Keratinocyte (primary cell): ENCODE data around the gene EFR3B. TPM values are rescaled to one million over a fixed set of nuclear protein-coding genes. Genes with fewer than 3 reads are reported as not detected.

Experiments
- DNase-seq: peaks from one replicate; pipeline ENCODE4 v3.0.0-alpha.2; 2011; ENCODE audit warnings: low read depth, missing footprints, low spot score
- FAIRE-seq: peaks from 2 replicates; lab custom pipeline; 2011; peaks lifted over from hg19 to GRCh38; lab: Jason Lieb, UNC
- H2AFZ ChIP-seq: 2 replicates; pipeline ENCODE4 v1.6.0; 2012; ENCODE audit warnings: low read length, control low read depth, inconsistent platforms; ENCODE audit not compliant: control insufficient read depth
- H3K27ac ChIP-seq: 2 replicates; pipeline ENCODE4 v1.5.1; 2011; ENCODE audit warnings: low read length; ENCODE audit not compliant: control insufficient read depth, insufficient read depth
- H3K27me3 ChIP-seq: 3 replicates; pipeline ENCODE4 v1.6.0; 2011; ENCODE audit warnings: low read length; ENCODE audit not compliant: control insufficient read depth, insufficient read depth; ENCODE audit errors: extremely low read depth
- H3K36me3 ChIP-seq, 2 experiments: 2 replicates in 1 of 2; 3 replicates in 1 of 2; pipeline ENCODE4 v1.5.1; 2011; ENCODE audit warnings: low read length in 2 of 2, mild to moderate bottlenecking in 1 of 2; ENCODE audit not compliant: control insufficient read depth in 2 of 2, insufficient read depth in 2 of 2; ENCODE audit errors: extremely low read depth in 1 of 2
- H3K4me1 ChIP-seq: 3 replicates; pipeline ENCODE4 v1.5.1; 2011; ENCODE audit warnings: low read length; ENCODE audit not compliant: control insufficient read depth, insufficient read depth; ENCODE audit errors: extremely low read depth
- H3K4me2 ChIP-seq: 3 replicates; pipeline ENCODE4 v1.6.0; 2011; ENCODE audit warnings: low read depth, low read length; ENCODE audit not compliant: control insufficient read depth, insufficient read depth; ENCODE audit errors: extremely low read depth
- H3K4me3 ChIP-seq, 3 experiments: fragments of 200-600 bp in 1 of 3; sonication (generic) in 1 of 3; 2 replicates in 2 of 3; 3 replicates in 1 of 3; pipeline ENCODE4 v1.5.1; 2011 to 2016; ENCODE audit warnings: low read length in 3 of 3, mild to moderate bottlenecking in 3 of 3, control low read depth in 2 of 3, inconsistent platforms in 1 of 3, low read depth in 1 of 3, mixed read lengths in 1 of 3, mixed run types in 1 of 3, moderate library complexity in 1 of 3; ENCODE audit not compliant: control insufficient read depth in 2 of 3, insufficient read depth in 2 of 3; ENCODE audit errors: extremely low read depth in 1 of 3
- H3K79me2 ChIP-seq: 2 replicates; pipeline ENCODE4 v1.6.0; 2012; ENCODE audit warnings: low read length; ENCODE audit not compliant: control insufficient read depth, insufficient read depth
- H3K9ac ChIP-seq: 3 replicates; pipeline ENCODE4 v1.6.0; 2011; ENCODE audit warnings: low read length; ENCODE audit not compliant: control insufficient read depth, insufficient read depth; ENCODE audit errors: extremely low read depth
- H3K9me1 ChIP-seq: 3 replicates; pipeline ENCODE4 v1.6.0; 2011; ENCODE audit warnings: low read length; ENCODE audit not compliant: control insufficient read depth, insufficient read depth; ENCODE audit errors: extremely low read depth
- H3K9me3 ChIP-seq: 2 replicates; pipeline ENCODE4 v1.5.1; 2012; ENCODE audit warnings: low read depth, low read length; ENCODE audit not compliant: control insufficient read depth
- H4K20me1 ChIP-seq: 3 replicates; pipeline ENCODE4 v1.6.0; 2011; ENCODE audit warnings: low read length; ENCODE audit not compliant: control insufficient read depth, insufficient read depth; ENCODE audit errors: extremely low read depth
- EZH2 ChIP-seq: IDR thresholded peaks from one replicate; pipeline ENCODE4 v1.6.1; 2012; ENCODE audit warnings: inconsistent platforms, mild to moderate bottlenecking, low read length, moderate library complexity
- dilution Hi-C: fragments of 300-500 bp; cut with MboI; formaldehyde crosslinking; loops from one replicate; pipeline ENCODE4 v1.7.0; 2020; ENCODE audit warnings: low sequenced_read_pairs; ENCODE audit not compliant: extremely low pct_ligation_motif_present
- polyA plus RNA-seq, 5 experiments: library from polyadenylated mRNA; depleted of rRNA in 3 of 5; stranded (reverse) in 3 of 5; stranded (forward) in 1 of 5; unstranded in 1 of 5; fragments of >200 nt; gene quantifications; 1 replicate in 1 of 5; 2 replicates in 3 of 5; 3 replicates in 1 of 5; pipeline versions ENCODE4 v1.2.1 to v1.2.3, GENCODE V29; 2011 to 2012; ENCODE audit warnings: missing spikeins in 2 of 5, low read depth in 1 of 5, low replicate concordance in 1 of 5
- TF ChIP-seq, protein P1 (sequence below), 3 experiments: IDR thresholded peaks in 1 of 3; conservative IDR thresholded peaks in 1 of 3; optimal IDR thresholded peaks in 1 of 3; 2 replicates in 2 of 3; 3 replicates in 1 of 3; pipeline versions ENCODE3 to v1.5.1; 2011; ENCODE audit warnings: low read length in 3 of 3, mild to moderate bottlenecking in 3 of 3, moderate library complexity in 2 of 3, control low read depth in 1 of 3, inconsistent platforms in 1 of 3; ENCODE audit not compliant: insufficient read depth in 2 of 3; ENCODE audit errors: extremely low read depth in 1 of 3

EFR3B gene
- polyA plus RNA-seq, 1 donor (not counting 4 experiments of a cell fraction or from before 2014, with no cell fraction given), result 0.09 TPM

DNA sequence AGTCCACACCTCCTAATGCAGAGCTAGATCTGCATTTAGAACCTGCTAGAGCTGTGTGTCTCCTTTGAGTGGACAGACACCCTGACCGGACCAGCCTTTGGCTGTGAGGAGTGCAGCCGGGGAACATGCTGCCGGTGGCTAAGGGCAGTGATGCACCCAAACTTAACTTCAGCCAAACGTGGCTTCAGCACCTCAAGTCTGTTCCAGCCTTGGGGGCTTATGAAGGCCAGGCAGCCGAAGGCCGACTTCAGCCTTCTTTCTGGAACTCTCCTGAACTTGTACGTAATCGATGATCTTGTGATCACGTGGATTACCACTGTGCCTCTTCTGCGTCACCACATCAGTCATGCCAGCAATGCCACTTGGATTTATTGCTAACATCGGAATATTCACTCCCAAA, 77.4 kb downstream of the EFR3B start:
- FAIRE-seq (no peak), DNase-seq (no peak)
- H3K4me3 ChIP-seq, result no peak overlapping the region
- H3K79me2 ChIP-seq, result no peaks in the 10 kb centered on the region
- H2AFZ ChIP-seq, result no peak overlapping the region
- H3K27me3 ChIP-seq, result no peaks in the 10 kb centered on the region
- no peaks in the 10 kb centered on the region for H3K4me1 ChIP-seq
- dilution Hi-C loops, result no loop called here
- H3K4me2 ChIP-seq, result no peak overlapping the region
- no peak overlapping the region for H3K9ac ChIP-seq
- no peaks in the 10 kb centered on the region for H3K9me3 ChIP-seq
- no peaks in the 10 kb centered on the region for H4K20me1 ChIP-seq
- no peak overlapping the region for H3K27ac ChIP-seq
- H3K9me1 ChIP-seq, result no peaks in the 10 kb centered on the region
- H3K36me3 ChIP-seq, result no peaks in the 10 kb centered on the region
- TF ChIP-seq, protein P1, sequence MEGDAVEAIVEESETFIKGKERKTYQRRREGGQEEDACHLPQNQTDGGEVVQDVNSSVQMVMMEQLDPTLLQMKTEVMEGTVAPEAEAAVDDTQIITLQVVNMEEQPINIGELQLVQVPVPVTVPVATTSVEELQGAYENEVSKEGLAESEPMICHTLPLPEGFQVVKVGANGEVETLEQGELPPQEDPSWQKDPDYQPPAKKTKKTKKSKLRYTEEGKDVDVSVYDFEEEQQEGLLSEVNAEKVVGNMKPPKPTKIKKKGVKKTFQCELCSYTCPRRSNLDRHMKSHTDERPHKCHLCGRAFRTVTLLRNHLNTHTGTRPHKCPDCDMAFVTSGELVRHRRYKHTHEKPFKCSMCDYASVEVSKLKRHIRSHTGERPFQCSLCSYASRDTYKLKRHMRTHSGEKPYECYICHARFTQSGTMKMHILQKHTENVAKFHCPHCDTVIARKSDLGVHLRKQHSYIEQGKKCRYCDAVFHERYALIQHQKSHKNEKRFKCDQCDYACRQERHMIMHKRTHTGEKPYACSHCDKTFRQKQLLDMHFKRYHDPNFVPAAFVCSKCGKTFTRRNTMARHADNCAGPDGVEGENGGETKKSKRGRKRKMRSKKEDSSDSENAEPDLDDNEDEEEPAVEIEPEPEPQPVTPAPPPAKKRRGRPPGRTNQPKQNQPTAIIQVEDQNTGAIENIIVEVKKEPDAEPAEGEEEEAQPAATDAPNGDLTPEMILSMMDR (optimal IDR thresholded peaks at IDR 0.05 in 1 of 3, IDR thresholded peaks at IDR 0.05 in 1 of 3, conservative IDR thresholded peaks at IDR 0.05 in 1 of 3; ENCODE audit: extremely low read depth in 1 of 3, insufficient read depth in 2 of 3, low read length in 3 of 3), result no peak
- no peak for TF ChIP-seq EZH2

DNA sequence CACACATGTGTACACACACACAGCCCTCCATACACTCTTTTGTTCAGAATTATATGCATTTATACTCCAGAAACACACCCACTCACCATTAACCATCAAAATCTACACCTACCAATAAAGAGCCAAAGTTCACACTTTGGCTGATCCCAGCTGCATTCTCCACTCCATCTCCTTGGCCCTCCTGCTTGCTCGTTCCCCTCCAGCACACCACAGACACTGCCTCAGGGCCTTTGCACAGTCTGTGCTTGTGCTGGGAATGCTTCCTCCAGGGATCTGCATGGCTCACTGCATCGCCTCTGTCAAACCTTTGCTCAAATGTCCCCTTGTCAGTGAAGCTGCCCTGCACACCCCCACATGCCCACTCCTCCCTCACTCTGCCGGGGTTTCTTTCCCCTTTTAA, 80.5 kb downstream of the EFR3B start:
- Histone ChIP-seq H3K27me3 (no peaks in the 10 kb centered on the region), H3K9ac (no peak overlapping the region), H3K27ac (no peak overlapping the region), H3K4me1 (no peaks in the 10 kb centered on the region), H3K36me3 (no peaks in the 10 kb centered on the region), H3K9me1 (no peaks in the 10 kb centered on the region), H3K4me3 (no peak overlapping the region), H3K4me2 (no peak overlapping the region), H3K9me3 (no peaks in the 10 kb centered on the region), H4K20me1 (no peaks in the 10 kb centered on the region), H2AFZ (no peak overlapping the region), H3K79me2 (no peaks in the 10 kb centered on the region)
- no peak for TF ChIP-seq EZH2
- TF ChIP-seq, protein P1 (optimal IDR thresholded peaks at IDR 0.05 in 1 of 3, IDR thresholded peaks at IDR 0.05 in 1 of 3, conservative IDR thresholded peaks at IDR 0.05 in 1 of 3; ENCODE audit: extremely low read depth in 1 of 3, insufficient read depth in 2 of 3, low read length in 3 of 3), result no peak
- no peak for FAIRE-seq
- dilution Hi-C loops, result no loop called here
- no peak for DNase-seq
